Gastroesophageal sphincter (tissue), 3 donors: Measurements from ENCODE around the gene ADPGK.

Source experiments
- CTCF ChIP-seq, 4 experiments: fragments of 200-600 bp in 2 of 4; fragments of 450-650 bp in 2 of 4; sonication (generic) in 1 of 4; IDR thresholded peaks; one replicate each; pipeline ENCODE4 v1.5.1; 2017 to 2019; ENCODE audit warnings: antibody characterized with exemption in 4 of 4, mild to moderate bottlenecking in 2 of 4, moderate library complexity in 2 of 4
- POLR2A ChIP-seq, 2 donors: fragments of 450-650 bp; IDR thresholded peaks; one replicate each; pipeline ENCODE4 v1.6.1; 2017; ENCODE audit warnings: antibody characterized with exemption in 2 of 2, mild to moderate bottlenecking in 2 of 2, moderate library complexity in 1 of 2
- POLR2AphosphoS5 ChIP-seq: sonication (generic); formaldehyde crosslinking; IDR thresholded peaks from one replicate; pipeline ENCODE4 v1.6.1; 2017; ENCODE audit warnings: antibody characterized with exemption

- no peak for TF ChIP-seq CTCF (IDR thresholded peaks at IDR 0.05)
- TF ChIP-seq POLR2A (IDR thresholded peaks at IDR 0.05) = no peak
- no peak for TF ChIP-seq POLR2AphosphoS5
Observed at GRCh38 chr15:72760590-72761260, 22.8 kb downstream of the ADPGK start.
